Mesothelial cell of epicardium (in vitro differentiated cells): ENCODE measurements around the gene KRR1. TPM values are rescaled to one million over a fixed set of nuclear protein-coding genes. Genes with fewer than 3 reads are reported as not detected.

Source experiments
- total RNA-seq: library from RNA; stranded (reverse); gene quantifications from 3 replicates; pipeline ENCODE4 v1.2.1, GENCODE V29; 2021

The KRR1 gene
- total RNA-seq, 1 donor from 2014 or later: 63.9 TPM

Other genes with a start within 250 kb of the KRR1 start
- gene CAPS2, start 181.3 kb downstream of the KRR1 start, total RNA-seq: 19.7 to 21.5 TPM (median 21.3 TPM) in 3 replicates
- gene GLIPR1L1, start 176.9 kb downstream of the KRR1 start, total RNA-seq: not detected in 3 replicates
- gene GLIPR1L2, start 120.5 kb downstream of the KRR1 start, total RNA-seq: 0.89 to 1.6 TPM (median 1.4 TPM) in 3 replicates
- 25.3 to 30.5 TPM (median 25.8 TPM) in 3 replicates for gene GLIPR1, start 30.9 kb downstream of the KRR1 start, total RNA-seq